H9 (cell line): ENCODE measurements around the gene MGST2. TPM values are rescaled to one million over a fixed set of nuclear protein-coding genes. Genes with fewer than 3 reads are reported as not detected.

Experiments
- DNase-seq: peaks from one replicate; pipeline ENCODE4 v3.0.0-alpha.2; 2017
- H2AFZ ChIP-seq: one replicate; pipeline ENCODE4 v1.6.1; 2013; ENCODE audit warnings: mild to moderate bottlenecking, low read length, control low read depth, moderate library complexity
- H2AK5ac ChIP-seq: 2 replicates; pipeline ENCODE4 v1.6.1; 2013; ENCODE audit warnings: low read length, control low read depth, mixed read lengths; ENCODE audit not compliant: insufficient read length
- H2BK120ac ChIP-seq: one replicate; pipeline ENCODE4 v1.6.1; 2013; ENCODE audit warnings: low read depth, mild to moderate bottlenecking, low read length, control low read depth, inconsistent platforms; ENCODE audit not compliant: poor library complexity, severe bottlenecking
- H2BK12ac ChIP-seq: 2 replicates; pipeline ENCODE4 v1.6.1; 2013; ENCODE audit warnings: low read length, control low read depth, mixed read lengths, low read depth; ENCODE audit not compliant: insufficient read length
- H2BK15ac ChIP-seq: 2 replicates; pipeline ENCODE4 v1.6.1; 2013; ENCODE audit warnings: low read depth, low read length, control low read depth
- H2BK20ac ChIP-seq: one replicate; pipeline ENCODE4 v1.6.1; 2013; ENCODE audit warnings: low read depth, mild to moderate bottlenecking, low read length, control low read depth, inconsistent platforms; ENCODE audit not compliant: poor library complexity, severe bottlenecking
- H2BK5ac ChIP-seq: 2 replicates; pipeline ENCODE4 v1.6.1; 2013; ENCODE audit warnings: low read length, control low read depth, mixed read lengths; ENCODE audit not compliant: insufficient read length
- H3K14ac ChIP-seq: 2 replicates; pipeline ENCODE4 v1.6.1; 2013; ENCODE audit warnings: low read length, control low read depth; ENCODE audit not compliant: insufficient read depth
- H3K18ac ChIP-seq: 2 replicates; pipeline ENCODE4 v1.6.1; 2013; ENCODE audit warnings: low read depth, mild to moderate bottlenecking, mixed read lengths, low read length, control low read depth; ENCODE audit not compliant: insufficient read length
- H3K23ac ChIP-seq: 2 replicates; pipeline ENCODE4 v1.6.1; 2013; ENCODE audit warnings: low read length, control low read depth, mixed read lengths, low read depth; ENCODE audit not compliant: insufficient read length
- H3K23me2 ChIP-seq: 2 replicates; pipeline ENCODE4 v1.6.1; 2013; ENCODE audit warnings: low read depth, mild to moderate bottlenecking, mixed read lengths, low read length, control low read depth; ENCODE audit not compliant: insufficient read length, poor library complexity, severe bottlenecking
- H3K27ac ChIP-seq: 2 replicates; pipeline ENCODE4 v1.5.1; 2013; ENCODE audit warnings: low read length, control low read depth, mixed read lengths, low read depth; ENCODE audit not compliant: insufficient read length
- H3K27me3 ChIP-seq: 2 replicates; pipeline ENCODE4 v1.6.1; 2013; ENCODE audit warnings: low read length, control low read depth, inconsistent platforms; ENCODE audit not compliant: insufficient read depth
- H3K4ac ChIP-seq: 2 replicates; pipeline ENCODE4 v1.6.1; 2013; ENCODE audit warnings: low read depth, mild to moderate bottlenecking, control low read depth, inconsistent platforms, low read length, moderate library complexity
- H3K4me1 ChIP-seq: 2 replicates; pipeline ENCODE4 v1.6.1; 2013; ENCODE audit warnings: low read length, control low read depth, inconsistent platforms; ENCODE audit not compliant: insufficient read depth
- H3K4me2 ChIP-seq: 2 replicates; pipeline ENCODE4 v1.6.1; 2013; ENCODE audit warnings: low read length, control low read depth, mixed read lengths; ENCODE audit not compliant: insufficient read length, insufficient read depth
- H3K56ac ChIP-seq: 2 replicates; pipeline ENCODE4 v1.6.1; 2013; ENCODE audit warnings: low read depth, mild to moderate bottlenecking, mixed read lengths, low read length, control low read depth; ENCODE audit not compliant: insufficient read length
- H3K79me1 ChIP-seq: 2 replicates; pipeline ENCODE4 v1.6.1; 2013; ENCODE audit warnings: low read depth, mild to moderate bottlenecking, moderate library complexity, low read length, control low read depth, inconsistent platforms; ENCODE audit not compliant: insufficient read depth, poor library complexity, severe bottlenecking
- H3K79me2 ChIP-seq: 2 replicates; pipeline ENCODE4 v1.6.1; 2013; ENCODE audit warnings: low read length, control low read depth, inconsistent platforms; ENCODE audit not compliant: insufficient read depth
- H3K9ac ChIP-seq: 2 replicates; pipeline ENCODE4 v1.6.1; 2013; ENCODE audit warnings: low read length, control low read depth, mixed read lengths; ENCODE audit not compliant: insufficient read length; ENCODE audit errors: extremely low read depth
- H3K9me3 ChIP-seq: one replicate; pipeline ENCODE4 v1.6.1; 2013; ENCODE audit warnings: low read depth, low read length, inconsistent platforms; ENCODE audit not compliant: control insufficient read depth
- H3T11ph ChIP-seq: one replicate; pipeline ENCODE4 v1.6.1; 2013; ENCODE audit warnings: mild to moderate bottlenecking, low read length, control low read depth, inconsistent platforms
- H4K20me1 ChIP-seq: one replicate; pipeline ENCODE4 v1.6.1; 2013; ENCODE audit not compliant: control insufficient read depth, insufficient read length, insufficient read depth
- H4K5ac ChIP-seq: 2 replicates; pipeline ENCODE4 v1.6.1; 2013; ENCODE audit warnings: low read depth, mild to moderate bottlenecking, mixed read lengths, low read length, control low read depth; ENCODE audit not compliant: insufficient read length
- H4K8ac ChIP-seq: replicated peaks from 2 replicates; pipeline ENCODE4 v1.6.1; 2013; ENCODE audit warnings: low read length, control low read depth, mixed read lengths, low read depth; ENCODE audit not compliant: insufficient read length
- H4K91ac ChIP-seq: 2 replicates; pipeline ENCODE4 v1.6.1; 2013; ENCODE audit warnings: low read depth, mild to moderate bottlenecking, moderate library complexity, mixed read lengths, low read length, control low read depth; ENCODE audit not compliant: insufficient read length
- H3K27ac Mint-ChIP-seq, 3 experiments: 2 replicates in 2 of 3; 3 replicates in 1 of 3; pipeline ENCODE4 v1.8.0; 2020 to 2021; ENCODE audit warnings: mixed read lengths in 3 of 3, mild to moderate bottlenecking in 1 of 3, moderate library complexity in 1 of 3
- H3K27me3 Mint-ChIP-seq: 2 replicates; pipeline ENCODE4 v1.8.0; 2021; ENCODE audit warnings: low read depth, mild to moderate bottlenecking, moderate library complexity, mixed read lengths
- H3K36me3 Mint-ChIP-seq, 3 experiments: 2 replicates in 2 of 3; 3 replicates in 1 of 3; pipeline ENCODE4 v1.8.0; 2020 to 2021; ENCODE audit warnings: low read depth in 3 of 3, mixed read lengths in 3 of 3; ENCODE audit not compliant: insufficient read depth in 1 of 3
- H3K4me1 Mint-ChIP-seq, 2 experiments: 2 replicates each; pipeline ENCODE4 v1.8.0; 2020; ENCODE audit warnings: mixed read lengths in 2 of 2
- H3K4me3 Mint-ChIP-seq, 2 experiments: 2 replicates in 1 of 2; 3 replicates in 1 of 2; pipeline ENCODE4 v1.8.0; 2020 to 2021; ENCODE audit warnings: mild to moderate bottlenecking in 2 of 2, mixed read lengths in 2 of 2, moderate library complexity in 1 of 2
- H3K9me3 Mint-ChIP-seq, 2 experiments: 2 replicates in 1 of 2; 3 replicates in 1 of 2; pipeline ENCODE4 v1.8.0; 2020; ENCODE audit warnings: mild to moderate bottlenecking in 2 of 2, mixed read lengths in 2 of 2, moderate library complexity in 1 of 2
- WGBS: extraction: QIAGEN DNeasy Blood & Tissue Kit; methylation state at CpG from one replicate; pipeline ENCODE4 v1.1.7; 2013; ENCODE audit warnings: missing lambda C conversion rate, low lambda C conversion rate, mixed read lengths; ENCODE audit not compliant: insufficient read length; ENCODE audit errors: extremely low coverage; 5-methylcytosine and 5-hydroxymethylcytosine counted together
- total RNA-seq: library from RNA; stranded (reverse); gene quantifications from 2 replicates; pipeline ENCODE4 v1.2.1, GENCODE V29; 2021
- TF ChIP-seq, protein P1 (sequence below): fragments of 200-600 bp; sonication (generic); conservative IDR thresholded peaks from 3 replicates; pipeline ENCODE4 v1.8.0; 2021; ENCODE audit warnings: antibody characterized with exemption, mild to moderate bottlenecking

The MGST2 gene
- total RNA-seq, 1 experiment from 2014 or later: 6.4 TPM

DNA sequence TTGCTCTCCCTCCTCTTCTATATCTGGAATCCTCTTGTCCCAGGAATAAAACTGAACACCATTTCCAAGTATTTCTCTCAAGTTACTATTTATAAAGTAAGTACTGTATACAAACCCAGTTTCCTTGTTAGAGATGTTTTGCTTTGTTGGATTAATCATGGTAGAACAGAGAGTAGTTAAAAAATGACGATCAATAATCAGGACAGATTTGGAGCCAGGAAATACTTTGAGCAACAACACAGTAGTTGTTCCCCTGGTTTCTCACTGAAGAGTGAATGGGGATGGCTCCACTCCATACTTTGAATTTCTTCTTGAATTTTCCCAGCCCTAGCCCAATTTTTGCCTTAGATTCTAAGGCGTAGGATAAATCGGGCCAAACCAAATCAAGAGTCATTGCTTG, 21.4 kb downstream of the MGST2 start:
- Histone ChIP-seq H4K91ac (no peak overlapping the region), H3K4me1 (no peaks in the 10 kb centered on the region), H2BK120ac (no peak overlapping the region), H3K4me2 (no peak overlapping the region), H3K9me3 (no peaks in the 10 kb centered on the region), H3K79me2 (no peaks in the 10 kb centered on the region), H2AFZ (no peak overlapping the region), H3K27me3 (no peaks in the 10 kb centered on the region), H3K23me2 (no peaks in the 10 kb centered on the region), H2BK5ac (no peak overlapping the region), H3K14ac (no peak overlapping the region), H3T11ph (no peak overlapping the region), H4K20me1 (no peaks in the 10 kb centered on the region), H2AK5ac (no peak overlapping the region), H3K23ac (no peak overlapping the region), H2BK15ac (no peak overlapping the region), H3K18ac (no peak overlapping the region), H3K56ac (no peak overlapping the region), H3K4ac (no peak overlapping the region), H3K79me1 (no peaks in the 10 kb centered on the region), H4K5ac (no peak overlapping the region), H3K9ac (no peak overlapping the region), H3K27ac (no peak overlapping the region), H4K8ac (no peak overlapping the region), H2BK20ac (no peak overlapping the region), H2BK12ac (no peak overlapping the region)
- peaks cover 0 to 6% of the 10 kb centered on the region in 2 experiments; a peak in 3 of 4 replicates for H3K4me1 Mint-ChIP-seq
- no CpG with 5 or more reads among the region's 3 CpGs for WGBS
- TF ChIP-seq, protein P1, sequence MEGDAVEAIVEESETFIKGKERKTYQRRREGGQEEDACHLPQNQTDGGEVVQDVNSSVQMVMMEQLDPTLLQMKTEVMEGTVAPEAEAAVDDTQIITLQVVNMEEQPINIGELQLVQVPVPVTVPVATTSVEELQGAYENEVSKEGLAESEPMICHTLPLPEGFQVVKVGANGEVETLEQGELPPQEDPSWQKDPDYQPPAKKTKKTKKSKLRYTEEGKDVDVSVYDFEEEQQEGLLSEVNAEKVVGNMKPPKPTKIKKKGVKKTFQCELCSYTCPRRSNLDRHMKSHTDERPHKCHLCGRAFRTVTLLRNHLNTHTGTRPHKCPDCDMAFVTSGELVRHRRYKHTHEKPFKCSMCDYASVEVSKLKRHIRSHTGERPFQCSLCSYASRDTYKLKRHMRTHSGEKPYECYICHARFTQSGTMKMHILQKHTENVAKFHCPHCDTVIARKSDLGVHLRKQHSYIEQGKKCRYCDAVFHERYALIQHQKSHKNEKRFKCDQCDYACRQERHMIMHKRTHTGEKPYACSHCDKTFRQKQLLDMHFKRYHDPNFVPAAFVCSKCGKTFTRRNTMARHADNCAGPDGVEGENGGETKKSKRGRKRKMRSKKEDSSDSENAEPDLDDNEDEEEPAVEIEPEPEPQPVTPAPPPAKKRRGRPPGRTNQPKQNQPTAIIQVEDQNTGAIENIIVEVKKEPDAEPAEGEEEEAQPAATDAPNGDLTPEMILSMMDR: no peak
- no peak overlapping the region for H3K4me3 Mint-ChIP-seq
- peaks cover 2% of the 10 kb centered on the region; the same call in 1 of the 2 replicates for H3K27me3 Mint-ChIP-seq
- no peak overlapping the region for H3K27ac Mint-ChIP-seq
- no peak for DNase-seq
- peaks cover 5 to 14% of the 10 kb centered on the region in 2 experiments; a peak in 4 of 5 replicates for H3K9me3 Mint-ChIP-seq
- peaks cover 9 to 20% (median 13%) of the 10 kb centered on the region in 3 experiments for H3K36me3 Mint-ChIP-seq
